ENCODE data around the gene RALGPS1. TPM values are rescaled to one million over a fixed set of nuclear protein-coding genes. Genes with fewer than 3 reads are reported as not detected.

RALGPS1 gene
- polyA plus RNA-seq, 1 of the 3 experiments (the other 2 are of a cell fraction), result 3.9 TPM

- TF ChIP-seq ZBTB33 (IDR thresholded peaks at IDR 0.05; ENCODE audit: borderline replicate concordance, low read depth) (no peak), PBX3 (IDR thresholded peaks at IDR 0.05) (no peak), CTCF (IDR thresholded peaks at IDR 0.05) (no peak), FOSL2 (IDR thresholded peaks at IDR 0.05; ENCODE audit: borderline replicate concordance, low read depth) (no peak)
Measured at GRCh38 chr9:127139071-127139731, 224.6 kb downstream of the RALGPS1 start (continued).

GRCh38 chr9:127139775-127140174 lies 225.2 kb downstream of the RALGPS1 start:
- Histone ChIP-seq H3K79me2 (ENCODE audit: insufficient read depth) (no peaks in the 10 kb centered on the region), H3K4me2 (no peak overlapping the region), H3F3A (replicated peaks; ENCODE audit: insufficient read depth) (no peaks in the 10 kb centered on the region), H4K20me1 (ENCODE audit: insufficient read depth) (no peaks in the 10 kb centered on the region), H3K9ac (no peak overlapping the region), H3K9me3 (no peaks in the 10 kb centered on the region), H3K9me2 (no peaks in the 10 kb centered on the region), H3K27me3 (ENCODE audit: insufficient read depth) (no peaks in the 10 kb centered on the region), H3K36me3 (replicated peaks in 1 of 2; ENCODE audit: control insufficient read depth in 1 of 2, insufficient read depth in 2 of 2, low read length in 1 of 2) (no peaks in the 10 kb centered on the region), H3K4me1 (ENCODE audit: control insufficient read depth in 1 of 2, insufficient read depth in 2 of 2, low read depth in 1 of 2, low read length in 1 of 2) (peaks cover 0 to 6% of the 10 kb centered on the region in 2 experiments; a peak in 1 of 4 replicates), H2AFZ (ENCODE audit: low read depth) (no peak overlapping the region), H3K4me3 (ENCODE audit: low read depth in 2 of 2, low read length in 1 of 2) (no peak overlapping the region), H3K27ac (ENCODE audit: low read depth in 2 of 2, low read length in 1 of 2) (no peak overlapping the region)
- DNase-seq, result no peak
- TF ChIP-seq CHD2 (IDR thresholded peaks at IDR 0.05; ENCODE audit: low read length, partially characterized antibody) (no peak), TEAD4 (IDR thresholded peaks at IDR 0.05; ENCODE audit: borderline replicate concordance, insufficient read depth) (no peak), EZH2phosphoT487 (IDR thresholded peaks at IDR 0.05; ENCODE audit: borderline replicate concordance, low read depth) (no peak), MEF2A (IDR thresholded peaks at IDR 0.05; ENCODE audit: borderline replicate concordance, low read depth) (no peak), MAX (IDR thresholded peaks at IDR 0.05; ENCODE audit: low read depth) (no peak)
- CTCF ChIA-PET, result interaction anchor here (0.7 to 1.5 kb wide), 2 partner anchors 9 to 27 kb away, joined by 3 to 4 read pairs; no protein-coding TSS in a partner anchor
- POLR2A ChIA-PET, result no interaction called here
- 96% methylated on average over 6 of the region's 6 CpGs for WGBS (ENCODE audit: low lambda C conversion rate)
